H1 (cell line): ENCODE data around the gene OTOGL. TPM values are rescaled to one million over a fixed set of nuclear protein-coding genes. Genes with fewer than 3 reads are reported as not detected.

Source experiments
- BCL11A ChIP-seq, 2 experiments: IDR thresholded peaks; one replicate each; pipeline ENCODE4 v1.6.1; 2011; ENCODE audit warnings: low read depth in 2 of 2, low read length in 2 of 2, mild to moderate bottlenecking in 2 of 2
- CHD1 ChIP-seq: IDR thresholded peaks from 2 replicates; pipeline ENCODE4 v1.6.1; 2012; ENCODE audit warnings: low read depth, low read length, improper control_type of control experiment
- CHD7 ChIP-seq: fragments of 300-600 bp; sonication (generic); IDR thresholded peaks from 2 replicates; pipeline ENCODE4 v1.7.1; 2012; ENCODE audit warnings: low read length, moderate library complexity, mild to moderate bottlenecking, inconsistent platforms; ENCODE audit not compliant: insufficient replicate concordance
- EP300 ChIP-seq, 2 experiments: IDR thresholded peaks; 1 replicate in 1 of 2; 2 replicates in 1 of 2; pipeline ENCODE4 v1.6.1; 2011 to 2012; ENCODE audit warnings: low read depth in 2 of 2, low read length in 2 of 2, mild to moderate bottlenecking in 2 of 2, borderline replicate concordance in 1 of 2, inconsistent platforms in 1 of 2, moderate library complexity in 1 of 2
- JUND ChIP-seq: IDR thresholded peaks from 2 replicates; pipeline ENCODE4 v1.6.1; 2011; ENCODE audit warnings: mild to moderate bottlenecking, improper control_type of control experiment, low read length
- NANOG ChIP-seq: IDR thresholded peaks from 2 replicates; pipeline ENCODE4 v1.6.1; 2011; ENCODE audit warnings: low read length, low read depth, mild to moderate bottlenecking, inconsistent platforms; ENCODE audit not compliant: insufficient read depth, poor library complexity, severe bottlenecking
- NRF1 ChIP-seq: IDR thresholded peaks from 2 replicates; pipeline ENCODE4 v1.6.1; 2011; ENCODE audit warnings: mild to moderate bottlenecking, low read depth, low read length, improper control_type of control experiment
- POLR2AphosphoS5 ChIP-seq: IDR thresholded peaks from 2 replicates; pipeline ENCODE4 v1.6.1; 2011; ENCODE audit warnings: low read depth, low read length
- RNF2 ChIP-seq: fragments of 200-900, 300-1000 bp; sonication (generic); IDR thresholded peaks from 2 replicates; pipeline ENCODE4 v1.7.1; 2016; ENCODE audit warnings: borderline replicate concordance, low read depth, mild to moderate bottlenecking, antibody characterized with exemption, low read length; ENCODE audit not compliant: poor library complexity, severe bottlenecking; ENCODE audit errors: missing control alignments
- RXRA ChIP-seq: IDR thresholded peaks from 2 replicates; pipeline ENCODE4 v1.6.1; 2011; ENCODE audit warnings: low read depth, mild to moderate bottlenecking, low read length, moderate library complexity; ENCODE audit not compliant: insufficient read depth
- TAF1 ChIP-seq: IDR thresholded peaks from 2 replicates; pipeline ENCODE4 v1.6.1; 2011; ENCODE audit warnings: mild to moderate bottlenecking, low read depth, low read length
- TEAD4 ChIP-seq: IDR thresholded peaks from 2 replicates; pipeline ENCODE4 v1.6.1; 2012; ENCODE audit warnings: low read depth, low read length, inconsistent platforms, mixed read lengths
- polyA plus RNA-seq, 7 experiments: library from polyadenylated mRNA; depleted of rRNA in 3 of 7; stranded (reverse) in 5 of 7; unstranded in 2 of 7; fragments of >200 nt in 5 of 7; fragments of 200-250 nt in 2 of 7; gene quantifications; 1 replicate in 5 of 7; 2 replicates in 1 of 7; 4 replicates in 1 of 7; pipeline versions ENCODE4 v1.2.1 to v1.2.3, GENCODE V29; 2011 to 2013; ENCODE audit warnings: missing spikeins in 2 of 7, mixed read lengths in 2 of 7
- total RNA-seq: library from RNA; stranded (reverse); fragmentation: NEBNext Ultra II Directional; extraction: Animal tissue kit (Norgen Biotek cat#: 25700); gene quantifications from 2 replicates; pipeline ENCODE4 v1.2.1, GENCODE V29; 2021

The OTOGL gene
- total and polyA plus RNA-seq, 2 of the 8 experiments (the other 6 are each of a cell fraction or from before 2014, with no cell fraction given): 0.12 to 0.17 TPM

- TF ChIP-seq CHD7 (no peak), RNF2 (no peak), NRF1 (no peak), JUND (no peak), TEAD4 (no peak), POLR2AphosphoS5 (no peak), RXRA (no peak), NANOG (no peak), TAF1 (no peak), BCL11A (IDR thresholded peaks at IDR 0.05; ENCODE audit: low read depth in 2 of 2, low read length in 2 of 2) (no peak), CHD1 (no peak), EP300 (IDR thresholded peaks at IDR 0.05; ENCODE audit: borderline replicate concordance in 1 of 2, low read depth in 2 of 2, low read length in 2 of 2) (no peak)
These were observed 67.4 kb downstream of the OTOGL start (continued) for GRCh38 chr12:80166751-80167150.
